ENCODE measurements around the gene CAVIN3. TPM values are rescaled to one million over a fixed set of nuclear protein-coding genes. Genes with fewer than 3 reads are reported as not detected.

The CAVIN3 gene
- total RNA-seq, 2 experiments from 2014 or later = 13.3 to 15.9 TPM

DNA sequence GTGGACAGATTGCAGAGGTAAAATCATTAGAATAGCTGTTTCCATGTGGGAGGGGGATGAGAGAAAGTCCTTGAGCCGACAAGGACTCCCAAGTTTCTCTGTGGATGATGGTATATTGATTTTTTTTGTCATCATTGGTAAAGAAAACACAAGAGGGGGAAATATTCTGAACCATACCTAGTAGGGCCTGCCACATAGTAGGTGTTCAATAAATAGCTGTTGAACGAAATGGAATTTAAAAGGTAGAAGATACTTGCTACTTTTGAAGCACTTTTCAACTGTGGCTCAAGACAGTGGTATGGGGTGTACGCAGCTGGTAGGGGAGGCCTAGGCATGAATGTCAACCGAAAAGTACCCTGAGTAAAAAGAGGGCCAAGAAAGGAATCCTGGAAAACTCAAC lies 2.1 kb downstream of the CAVIN3 start:
- Mint-ChIP-seq H3K4me3 (peak overlapping the region; percentile 52), H3K27me3 (peaks cover 43% of the 10 kb centered on the region), H3K9me3 (no peaks in the 10 kb centered on the region), H3K36me3 (ENCODE audit: low read depth) (peaks cover 3% of the 10 kb centered on the region), H3K4me1 (ENCODE audit: low read depth) (peaks cover 39% of the 10 kb centered on the region), H3K27ac (no peak overlapping the region)
- no peak for DNase-seq
- POLR2A ChIA-PET = interaction anchor here (0.6 to 1.3 kb wide), 2 partner anchors 35 to 101 kb away, joined by 3 read pairs; no protein-coding TSS in a partner anchor
- intact Hi-C loops (cut with micrococcal nuclease) = loop anchor here (5.0 kb wide), 1 partner anchor 296 kb away; no protein-coding TSS in a partner anchor
- ATAC-seq = no peak
- CTCF ChIA-PET = interaction anchor here (0.9 to 6.2 kb wide), 7 partner anchors 9 to 125 kb away, joined by 3 to 82 read pairs (median 3); no protein-coding TSS in a partner anchor
- no peak for TF ChIP-seq CTCF (IDR thresholded peaks at IDR 0.05)

GRCh38 chr11:6315811-6316425 lies 4.4 kb downstream of the CAVIN3 start:
- H3K27me3 Mint-ChIP-seq = peaks cover 40% of the 10 kb centered on the region
- DNase-seq (peak; percentile 57), ATAC-seq (peak; percentile 43)
- POLR2A ChIA-PET = interaction anchor here (0.6 to 1.7 kb wide), 2 partner anchors 7 to 130 kb away, joined by 3 to 5 read pairs; no protein-coding TSS in a partner anchor
- peak; percentile 76 for TF ChIP-seq CTCF (IDR thresholded peaks at IDR 0.05)
- no peak overlapping the region for H3K27ac Mint-ChIP-seq
- H3K4me3 Mint-ChIP-seq = no peak overlapping the region
- H3K9me3 Mint-ChIP-seq = no peaks in the 10 kb centered on the region
- H3K4me1 Mint-ChIP-seq (ENCODE audit: low read depth) = peaks cover 20% of the 10 kb centered on the region
- intact Hi-C loops (cut with micrococcal nuclease) = loop anchor here (5.0 kb wide), 1 partner anchor 294 kb away; no protein-coding TSS in a partner anchor
- CTCF ChIA-PET = interaction anchor here (0.8 to 6.2 kb wide), 16 partner anchors 9 to 324 kb away, joined by 3 to 82 read pairs (median 6); partner anchors contain the start of gene CCKBR
- H3K36me3 Mint-ChIP-seq (ENCODE audit: low read depth) = peaks cover 3% of the 10 kb centered on the region

DNA sequence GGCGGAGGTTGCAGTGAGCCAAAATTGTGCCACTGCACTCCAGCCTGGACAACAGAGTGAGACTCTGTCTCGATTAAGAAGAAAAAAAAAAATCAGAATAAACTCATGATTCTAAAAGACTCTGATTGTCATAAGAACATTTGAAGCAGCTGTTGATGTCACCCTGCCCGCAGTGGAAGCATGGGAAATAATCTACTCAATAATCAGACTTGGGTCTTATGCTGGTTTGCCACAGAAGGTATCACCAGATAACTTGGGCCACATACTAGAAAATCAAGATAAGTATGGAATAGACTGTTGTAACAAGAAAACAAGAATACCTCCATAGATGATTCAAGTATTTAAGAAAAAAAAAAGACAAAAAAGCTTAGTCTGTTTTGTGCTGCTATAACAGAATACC lies 8.2 kb downstream of the CAVIN3 start:
- Mint-ChIP-seq H3K4me1 (ENCODE audit: low read depth) (peaks cover 6% of the 10 kb centered on the region), H3K36me3 (ENCODE audit: low read depth) (no peaks in the 10 kb centered on the region), H3K4me3 (no peak overlapping the region), H3K27ac (no peak overlapping the region), H3K27me3 (peaks cover 27% of the 10 kb centered on the region), H3K9me3 (no peaks in the 10 kb centered on the region)
- TF ChIP-seq CTCF (IDR thresholded peaks at IDR 0.05) = no peak
- ChIA-PET POLR2A (no interaction called here), CTCF (interaction anchor here (1.2 to 1.7 kb wide), 2 partner anchors 41 to 61 kb away, joined by 4 to 8 read pairs; no protein-coding TSS in a partner anchor)
- intact Hi-C loops (cut with micrococcal nuclease) = no loop called here
- DNase-seq = no peak
- no peak for ATAC-seq

GRCh38 chr11:6307876-6308275 lies 12.4 kb downstream of the CAVIN3 start:
- Mint-ChIP-seq H3K4me3 (no peak overlapping the region), H3K4me1 (ENCODE audit: low read depth) (no peaks in the 10 kb centered on the region), H3K36me3 (ENCODE audit: low read depth) (no peaks in the 10 kb centered on the region), H3K9me3 (no peaks in the 10 kb centered on the region), H3K27ac (no peak overlapping the region), H3K27me3 (peaks cover 21% of the 10 kb centered on the region)
- DNase-seq (no peak), ATAC-seq (no peak)
- intact Hi-C loops (cut with micrococcal nuclease) = no loop called here
- POLR2A ChIA-PET = interaction anchor here (1.4 kb wide), 1 partner anchor 9 kb away, joined by 5 read pairs; no protein-coding TSS in a partner anchor
- no peak for TF ChIP-seq CTCF (IDR thresholded peaks at IDR 0.05)
- CTCF ChIA-PET = interaction anchor here (1.2 to 2.6 kb wide), 6 partner anchors 10 to 285 kb away, joined by 3 to 9 read pairs (median 6); partner anchors contain the start of gene CAVIN3

- intact Hi-C loops (cut with micrococcal nuclease) = no loop called here
- no peak for TF ChIP-seq CTCF (IDR thresholded peaks at IDR 0.05)
- no peak for ATAC-seq
- POLR2A ChIA-PET = no interaction called here
- no peaks in the 10 kb centered on the region for H3K36me3 Mint-ChIP-seq (ENCODE audit: low read depth)
- H3K9me3 Mint-ChIP-seq = no peaks in the 10 kb centered on the region
- no peak overlapping the region for H3K4me3 Mint-ChIP-seq
- DNase-seq = no peak
- H3K27me3 Mint-ChIP-seq = peaks cover 22% of the 10 kb centered on the region
- no peaks in the 10 kb centered on the region for H3K4me1 Mint-ChIP-seq (ENCODE audit: low read depth)
- CTCF ChIA-PET = interaction anchor here (0.7 to 2.7 kb wide), 6 partner anchors 11 to 412 kb away, joined by 3 to 21 read pairs (median 8); no protein-coding TSS in a partner anchor
- H3K27ac Mint-ChIP-seq = no peak overlapping the region
Observed at GRCh38 chr11:6305297-6305696, 15.0 kb downstream of the CAVIN3 start.

Measured in activated CD8-positive, alpha-beta T cell treated with anti-CD3 and anti-CD28 coated beads for 36 hours (primary cell).